Measurements from ENCODE around the gene DOCK6.
A peak's percentile ranks its signal among the peaks of the same experiment; 100 is the strongest.

Gene DOCK6

GRCh38 chr19:11204076-11204602 is 58.2 kb downstream of the DOCK6 start (continued):
- TF ChIP-seq ZIC2 (tag by site-specific recombination; IDR thresholded peaks at IDR 0.05) (no peak), ZFP3 (tag by site-specific recombination; IDR thresholded peaks at IDR 0.05; ENCODE audit: low read depth) (no peak), ZNF341 (tag by site-specific recombination; IDR thresholded peaks at IDR 0.05; ENCODE audit: low read depth) (no peak), TSHZ1 (tag by site-specific recombination; IDR thresholded peaks at IDR 0.05; ENCODE audit: borderline replicate concordance) (no peak)

- POLR2A ChIA-PET: interaction anchor here (1.7 to 1.8 kb wide), 2 partner anchors 61 to 65 kb away, joined by 6 to 11 read pairs; no protein-coding TSS in a partner anchor
- Histone ChIP-seq H3K4me3 (ENCODE audit: low read depth, low read length) (no peak overlapping the region), H3K36me3 (ENCODE audit: control insufficient read depth in 2 of 2, insufficient read depth in 1 of 2, low read length in 2 of 2) (peaks cover 4% of the 10 kb centered on the region in 2 experiments; a peak in 2 of 3 replicates)
- TF ChIP-seq PRDM10 (tag by site-specific recombination; IDR thresholded peaks at IDR 0.05) (peak; percentile 57; the same call in 1 of the 2 replicates), ZFHX2 (tag by site-specific recombination; conservative IDR thresholded peaks at IDR 0.05) (no peak), SETDB1 (IDR thresholded peaks at IDR 0.05; ENCODE audit: insufficient read length, low read length) (no peak), ZNF398 (tag by site-specific recombination; IDR thresholded peaks at IDR 0.05) (peak; percentile 83), PATZ1 (tag by site-specific recombination; IDR thresholded peaks at IDR 0.05) (peak; percentile 65), CTCF (tag by site-specific recombination; IDR thresholded peaks at IDR 0.05) (peak; percentile 70), ZNF747 (tag by site-specific recombination; IDR thresholded peaks at IDR 0.05) (no peak), ZNF623 (tag by site-specific recombination; IDR thresholded peaks at IDR 0.05) (no peak), ZNF654 (tag by site-specific recombination; IDR thresholded peaks at IDR 0.05; ENCODE audit: low read depth) (peak; percentile 34), ZFP69B (tag by site-specific recombination; IDR thresholded peaks at IDR 0.05) (peak; percentile 27; the same call in 1 of the 2 replicates), BCL11A (tag by site-specific recombination; IDR thresholded peaks at IDR 0.05; ENCODE audit: low read depth) (peak; percentile 58; the same call in 1 of the 2 replicates), ZEB2 (tag by site-specific recombination; IDR thresholded peaks at IDR 0.05) (no peak), SCRT1 (tag by site-specific recombination; IDR thresholded peaks at IDR 0.05; ENCODE audit: borderline replicate concordance) (no peak), ZSCAN16 (tag by site-specific recombination; IDR thresholded peaks at IDR 0.05) (no peak), ZNF692 (tag by site-specific recombination; IDR thresholded peaks at IDR 0.05) (peak; percentile 54)
Measured at GRCh38 chr19:11203194-11204075, 58.9 kb downstream of the DOCK6 start.

More at GRCh38 chr19:11203194-11204075, 58.9 kb downstream of the DOCK6 start:
- Histone ChIP-seq H3K4me1 (ENCODE audit: control insufficient read depth, insufficient read depth, low read length) (0 out of 2 replicates have a peak, but pooled peaks cover 2% of the 10 kb centered on the region), H3K9me3 (ENCODE audit: control insufficient read depth, insufficient read depth, low read depth, low read length) (no peaks in the 10 kb centered on the region), H3K27ac (ENCODE audit: extremely low read depth, low read depth, low read length) (no peak overlapping the region)
- CTCF ChIA-PET: interaction anchor here (0.6 to 3.6 kb wide), 14 partner anchors 8 to 333 kb away, joined by 3 to 44 read pairs (median 4); no protein-coding TSS in a partner anchor
